PC-3 (cell line): ENCODE measurements around the gene DCLK1.

Experiments used
- CTCF ChIP-seq: fragments of 300-600 bp; sonication (generic); conservative IDR thresholded peaks from 2 replicates; pipeline ENCODE4 v1.5.1; 2017; ENCODE audit warnings: antibody characterized with exemption, low read depth, mild to moderate bottlenecking, low read length
- EZH2 ChIP-seq: fragments of 300-600 bp; sonication (generic); IDR thresholded peaks from one replicate; pipeline ENCODE4 v1.6.1; 2017; ENCODE audit warnings: antibody characterized with exemption, mild to moderate bottlenecking, low read length; ENCODE audit not compliant: unreplicated experiment
- EZH2phosphoT487 ChIP-seq: fragments of 300-600 bp; sonication (generic); IDR thresholded peaks from 2 replicates; pipeline ENCODE4 v1.6.1; 2018; ENCODE audit warnings: mild to moderate bottlenecking, antibody characterized with exemption, low read length, borderline replicate concordance

DNA sequence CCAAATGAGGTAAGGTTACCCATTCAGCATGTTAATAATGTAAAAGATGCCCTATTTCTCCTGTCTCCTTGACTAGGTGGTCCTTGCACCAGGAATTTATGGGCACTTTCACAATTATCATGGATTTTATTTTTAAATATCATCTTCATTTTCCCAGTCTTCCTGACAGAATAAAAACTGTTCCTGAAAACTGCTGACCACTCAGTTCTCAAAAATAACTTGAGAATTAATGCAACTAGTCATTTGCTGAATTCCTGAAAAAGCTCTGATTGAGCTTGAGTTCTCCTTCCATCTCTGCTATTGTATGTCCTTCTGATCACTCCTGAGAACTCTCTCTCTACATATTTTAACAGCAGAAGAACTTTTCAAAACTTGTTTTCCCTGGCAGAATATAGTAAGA, 55.0 kb downstream of the DCLK1 start:
- TF ChIP-seq CTCF (no peak), EZH2phosphoT487 (no peak), EZH2 (no peak)
